Subcutaneous adipose tissue (tissue), 4 donors: ENCODE measurements around the gene STAU1. TPM values are rescaled to one million over a fixed set of nuclear protein-coding genes. Genes with fewer than 3 reads are reported as not detected.

Experiments
- total RNA-seq, 4 donors: library from RNA; depleted of rRNA; stranded (reverse); fragments of >200 nt; gene quantifications; one replicate each; pipeline ENCODE4 v1.1.0, GENCODE V29; 2016
- TF ChIP-seq, protein P1 (sequence below): fragments of 450-650 bp; IDR thresholded peaks from one replicate; pipeline ENCODE4 v1.5.1; 2016; ENCODE audit warnings: low read depth, mild to moderate bottlenecking, control low read depth, antibody characterized with exemption, moderate library complexity

STAU1 gene
- total RNA-seq, 4 donors from 2014 or later: 70.4 to 89.7 (median 76.2) TPM

DNA sequence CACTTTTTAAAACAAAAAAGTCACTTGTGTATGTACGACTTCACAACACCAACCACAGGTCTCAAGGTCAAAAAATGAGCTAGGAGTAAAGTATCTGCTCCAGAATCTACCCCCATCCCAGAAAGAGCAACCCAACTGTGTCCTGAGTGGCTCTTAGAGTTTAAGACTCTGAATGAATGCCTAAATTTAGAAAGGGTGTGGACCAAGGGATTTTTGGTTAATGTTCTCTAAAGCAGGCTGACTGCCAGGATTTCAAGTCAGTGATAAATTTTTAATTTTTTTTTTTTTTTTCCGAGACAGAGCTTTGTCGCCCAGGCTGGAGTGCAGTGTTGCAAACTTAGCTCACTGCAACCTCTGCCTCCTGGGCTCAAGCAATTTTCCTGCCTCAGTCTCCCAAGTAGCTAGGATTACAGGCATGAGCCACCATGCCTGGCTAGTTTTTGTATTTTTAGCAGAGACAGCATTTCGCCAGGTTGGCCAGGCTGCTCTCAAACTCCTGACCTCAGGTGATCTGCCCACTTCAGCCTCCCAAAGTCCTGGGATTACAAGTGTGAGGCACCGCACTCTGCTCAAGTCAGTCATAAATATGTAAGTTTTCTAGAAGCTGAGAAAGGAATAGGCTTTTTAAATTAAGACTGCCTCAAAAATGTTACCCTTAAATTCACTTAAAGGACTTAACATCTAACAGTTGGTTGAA, 20.2 kb downstream of the STAU1 start:
- TF ChIP-seq, protein P1, sequence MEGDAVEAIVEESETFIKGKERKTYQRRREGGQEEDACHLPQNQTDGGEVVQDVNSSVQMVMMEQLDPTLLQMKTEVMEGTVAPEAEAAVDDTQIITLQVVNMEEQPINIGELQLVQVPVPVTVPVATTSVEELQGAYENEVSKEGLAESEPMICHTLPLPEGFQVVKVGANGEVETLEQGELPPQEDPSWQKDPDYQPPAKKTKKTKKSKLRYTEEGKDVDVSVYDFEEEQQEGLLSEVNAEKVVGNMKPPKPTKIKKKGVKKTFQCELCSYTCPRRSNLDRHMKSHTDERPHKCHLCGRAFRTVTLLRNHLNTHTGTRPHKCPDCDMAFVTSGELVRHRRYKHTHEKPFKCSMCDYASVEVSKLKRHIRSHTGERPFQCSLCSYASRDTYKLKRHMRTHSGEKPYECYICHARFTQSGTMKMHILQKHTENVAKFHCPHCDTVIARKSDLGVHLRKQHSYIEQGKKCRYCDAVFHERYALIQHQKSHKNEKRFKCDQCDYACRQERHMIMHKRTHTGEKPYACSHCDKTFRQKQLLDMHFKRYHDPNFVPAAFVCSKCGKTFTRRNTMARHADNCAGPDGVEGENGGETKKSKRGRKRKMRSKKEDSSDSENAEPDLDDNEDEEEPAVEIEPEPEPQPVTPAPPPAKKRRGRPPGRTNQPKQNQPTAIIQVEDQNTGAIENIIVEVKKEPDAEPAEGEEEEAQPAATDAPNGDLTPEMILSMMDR: no peak

DNA sequence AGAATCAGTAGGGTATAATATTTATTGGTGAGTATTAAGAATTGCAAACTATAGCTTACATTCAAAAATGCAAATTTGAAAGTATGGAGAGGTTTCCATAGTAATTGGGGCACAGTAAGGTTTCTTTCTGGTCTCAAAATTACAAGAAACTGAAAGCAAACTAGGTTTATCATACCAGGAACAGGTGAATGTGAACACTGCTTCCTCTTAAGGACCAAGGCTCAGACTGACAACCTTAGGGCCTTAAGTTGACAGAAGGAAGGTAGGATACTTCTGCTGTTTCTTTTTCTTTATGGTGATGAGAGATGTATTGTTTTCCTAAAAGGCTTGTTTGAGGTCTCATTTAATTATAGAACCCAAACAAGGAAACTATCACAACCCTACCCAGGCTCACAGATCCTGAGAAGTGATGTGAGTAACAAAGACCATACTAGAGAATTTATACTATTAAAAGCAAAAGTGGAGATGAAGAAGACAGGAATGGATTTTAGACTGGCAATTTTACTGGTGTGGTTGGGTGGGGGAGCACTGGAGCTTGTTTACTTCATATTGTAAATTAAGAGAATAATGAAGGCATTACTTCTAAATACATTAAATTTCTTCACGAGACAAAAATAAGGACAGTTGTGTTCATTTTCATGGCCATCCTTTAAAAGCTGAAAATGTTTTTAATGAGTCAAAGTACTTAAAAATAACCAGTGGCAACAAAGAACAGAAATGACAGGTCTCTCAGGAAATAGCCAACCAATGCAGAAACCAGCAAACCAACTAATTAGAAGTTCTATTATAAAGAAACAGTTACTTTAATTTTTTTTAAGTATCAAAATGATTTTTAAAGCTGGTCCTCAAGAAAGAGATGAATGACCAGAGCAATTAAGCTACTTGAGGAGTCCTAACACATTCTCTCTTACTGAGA, 21.3 kb downstream of the STAU1 start:
- TF ChIP-seq, protein P1: no peak

DNA sequence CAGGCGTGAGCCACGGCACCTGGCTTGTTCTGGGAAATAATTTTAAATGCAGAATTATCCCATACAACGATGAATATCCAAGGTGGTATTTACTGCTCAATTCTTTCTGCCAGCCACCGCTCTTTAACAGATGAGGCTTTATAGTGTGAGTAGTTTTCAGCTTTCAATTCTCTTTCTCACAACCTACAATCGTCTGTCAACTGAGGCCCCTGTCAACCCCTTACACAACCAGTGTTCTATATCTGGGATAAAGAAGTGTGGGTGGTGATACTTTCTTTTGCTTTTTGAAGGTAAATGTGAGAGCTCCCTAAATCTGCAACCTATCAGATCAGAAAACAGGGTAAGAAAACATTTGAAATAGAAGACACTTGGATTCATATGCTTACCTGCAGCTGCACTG, 22.5 kb downstream of the STAU1 start:
- TF ChIP-seq, protein P1: no peak

DNA sequence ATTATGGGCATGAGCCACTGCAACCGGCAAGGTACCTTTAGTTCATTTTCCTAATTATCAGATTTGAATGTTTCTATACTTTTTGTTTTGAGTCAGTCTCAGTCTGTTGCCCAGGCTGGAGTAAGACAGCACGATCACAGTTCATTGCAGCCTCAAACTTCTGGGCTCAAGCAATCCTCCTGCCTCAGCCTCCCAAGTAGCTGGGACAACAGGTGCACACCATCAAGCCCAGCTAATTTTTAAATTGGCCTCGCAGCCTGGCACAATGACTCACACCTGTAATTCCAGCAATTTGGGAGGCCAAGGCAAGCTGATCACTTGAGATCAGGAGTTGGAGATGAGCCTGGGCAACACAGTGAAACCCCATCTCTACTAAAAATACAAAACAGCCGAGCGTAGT, 24.4 kb downstream of the STAU1 start:
- TF ChIP-seq, protein P1: no peak

DNA sequence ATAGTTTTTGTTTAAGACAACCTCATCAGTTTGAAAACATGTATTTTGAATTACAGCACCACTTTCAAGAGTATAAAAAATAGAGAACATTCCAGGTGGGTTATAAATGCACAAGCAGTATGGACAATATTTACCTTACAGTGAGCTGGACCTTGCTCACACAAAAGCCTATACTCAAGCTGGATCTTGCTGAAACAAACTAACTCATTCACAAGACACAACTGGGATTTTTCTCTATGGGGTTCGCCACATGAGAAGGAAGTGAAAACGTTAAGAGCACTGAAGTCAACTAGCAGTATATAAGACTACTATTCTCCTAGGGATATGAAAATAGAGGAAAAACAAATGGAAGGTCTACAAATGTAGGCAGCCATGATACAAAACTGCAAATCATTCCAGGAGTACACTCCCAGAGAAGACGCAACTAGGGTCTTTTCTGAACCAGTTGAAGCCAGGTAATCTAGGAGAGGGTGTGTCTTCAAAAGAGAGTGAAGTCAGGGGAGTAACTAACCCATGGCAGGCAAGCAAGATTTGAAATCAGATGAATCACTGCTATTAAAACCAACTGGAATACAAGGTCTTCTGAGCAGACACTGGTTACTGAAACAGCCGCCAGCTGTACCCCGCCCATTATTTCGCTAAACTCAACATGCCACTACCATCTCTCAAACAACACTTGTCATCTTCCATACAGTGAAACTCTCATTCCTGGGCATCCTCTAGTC, 26.5 kb downstream of the STAU1 start:
- TF ChIP-seq, protein P1: no peak

DNA sequence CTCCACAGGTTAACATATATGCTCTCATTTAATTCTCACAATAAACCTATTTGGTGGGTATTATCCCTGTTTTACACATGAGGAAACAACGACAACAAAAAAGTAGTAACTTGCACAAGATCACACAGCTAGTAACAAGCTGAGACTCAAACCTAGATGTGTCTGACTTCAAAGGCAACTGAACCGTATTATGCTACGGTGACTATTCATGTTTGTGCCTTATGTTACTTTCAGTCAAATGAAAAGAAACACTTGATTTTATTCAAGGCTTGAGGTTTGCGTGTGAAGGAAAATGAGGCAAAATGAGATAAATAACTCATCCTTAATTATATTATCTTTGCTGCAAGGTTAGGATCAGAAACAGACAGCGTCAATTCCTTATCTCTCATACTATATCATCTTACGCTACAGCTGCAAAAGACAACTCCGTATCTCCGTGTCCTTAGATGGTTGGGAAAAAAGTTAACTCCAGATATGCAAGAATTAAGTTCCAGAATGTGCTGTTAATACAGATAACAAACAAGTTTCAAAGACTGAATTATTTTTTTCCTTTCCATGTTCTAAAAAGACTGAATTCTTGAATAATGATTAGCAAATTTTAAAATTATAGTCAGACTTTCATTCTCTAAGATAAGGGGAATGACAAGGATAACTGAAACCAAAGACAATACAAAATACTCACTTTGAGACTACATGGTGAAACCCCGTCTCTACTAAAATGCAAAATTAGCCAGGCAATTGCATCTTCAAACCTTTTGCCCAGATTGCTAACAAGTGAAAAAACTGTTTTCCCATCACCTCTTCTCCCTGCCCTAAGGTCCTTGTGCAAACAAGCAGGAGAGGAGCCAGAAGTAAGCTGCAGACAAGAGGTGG, 27.8 kb downstream of the STAU1 start:
- TF ChIP-seq, protein P1: no peak
